Keratinocyte (primary cell): ENCODE data around the gene PAN3. TPM values are rescaled to one million over a fixed set of nuclear protein-coding genes. Genes with fewer than 3 reads are reported as not detected.

Experiments
- DNase-seq: peaks from one replicate; pipeline ENCODE4 v3.0.0-alpha.2; 2011; ENCODE audit warnings: low read depth, missing footprints, low spot score
- FAIRE-seq: peaks from 2 replicates; lab custom pipeline; 2011; peaks lifted over from hg19 to GRCh38; lab: Jason Lieb, UNC
- H2AFZ ChIP-seq: 2 replicates; pipeline ENCODE4 v1.6.0; 2012; ENCODE audit warnings: low read length, control low read depth, inconsistent platforms; ENCODE audit not compliant: control insufficient read depth
- H3K27ac ChIP-seq: 2 replicates; pipeline ENCODE4 v1.5.1; 2011; ENCODE audit warnings: low read length; ENCODE audit not compliant: control insufficient read depth, insufficient read depth
- H3K27me3 ChIP-seq: 3 replicates; pipeline ENCODE4 v1.6.0; 2011; ENCODE audit warnings: low read length; ENCODE audit not compliant: control insufficient read depth, insufficient read depth; ENCODE audit errors: extremely low read depth
- H3K36me3 ChIP-seq, 2 experiments: 2 replicates in 1 of 2; 3 replicates in 1 of 2; pipeline ENCODE4 v1.5.1; 2011; ENCODE audit warnings: low read length in 2 of 2, mild to moderate bottlenecking in 1 of 2; ENCODE audit not compliant: control insufficient read depth in 2 of 2, insufficient read depth in 2 of 2; ENCODE audit errors: extremely low read depth in 1 of 2
- H3K4me1 ChIP-seq: 3 replicates; pipeline ENCODE4 v1.5.1; 2011; ENCODE audit warnings: low read length; ENCODE audit not compliant: control insufficient read depth, insufficient read depth; ENCODE audit errors: extremely low read depth
- H3K4me2 ChIP-seq: 3 replicates; pipeline ENCODE4 v1.6.0; 2011; ENCODE audit warnings: low read depth, low read length; ENCODE audit not compliant: control insufficient read depth, insufficient read depth; ENCODE audit errors: extremely low read depth
- H3K4me3 ChIP-seq, 3 experiments: fragments of 200-600 bp in 1 of 3; sonication (generic) in 1 of 3; 2 replicates in 2 of 3; 3 replicates in 1 of 3; pipeline ENCODE4 v1.5.1; 2011 to 2016; ENCODE audit warnings: low read length in 3 of 3, mild to moderate bottlenecking in 3 of 3, control low read depth in 2 of 3, inconsistent platforms in 1 of 3, low read depth in 1 of 3, mixed read lengths in 1 of 3, mixed run types in 1 of 3, moderate library complexity in 1 of 3; ENCODE audit not compliant: control insufficient read depth in 2 of 3, insufficient read depth in 2 of 3; ENCODE audit errors: extremely low read depth in 1 of 3
- H3K79me2 ChIP-seq: 2 replicates; pipeline ENCODE4 v1.6.0; 2012; ENCODE audit warnings: low read length; ENCODE audit not compliant: control insufficient read depth, insufficient read depth
- H3K9ac ChIP-seq: 3 replicates; pipeline ENCODE4 v1.6.0; 2011; ENCODE audit warnings: low read length; ENCODE audit not compliant: control insufficient read depth, insufficient read depth; ENCODE audit errors: extremely low read depth
- H3K9me1 ChIP-seq: 3 replicates; pipeline ENCODE4 v1.6.0; 2011; ENCODE audit warnings: low read length; ENCODE audit not compliant: control insufficient read depth, insufficient read depth; ENCODE audit errors: extremely low read depth
- H3K9me3 ChIP-seq: 2 replicates; pipeline ENCODE4 v1.5.1; 2012; ENCODE audit warnings: low read depth, low read length; ENCODE audit not compliant: control insufficient read depth
- H4K20me1 ChIP-seq: 3 replicates; pipeline ENCODE4 v1.6.0; 2011; ENCODE audit warnings: low read length; ENCODE audit not compliant: control insufficient read depth, insufficient read depth; ENCODE audit errors: extremely low read depth
- EZH2 ChIP-seq: IDR thresholded peaks from one replicate; pipeline ENCODE4 v1.6.1; 2012; ENCODE audit warnings: inconsistent platforms, mild to moderate bottlenecking, low read length, moderate library complexity
- dilution Hi-C: fragments of 300-500 bp; cut with MboI; formaldehyde crosslinking; loops from one replicate; pipeline ENCODE4 v1.7.0; 2020; ENCODE audit warnings: low sequenced_read_pairs; ENCODE audit not compliant: extremely low pct_ligation_motif_present
- polyA plus RNA-seq, 5 experiments: library from polyadenylated mRNA; depleted of rRNA in 3 of 5; stranded (reverse) in 3 of 5; stranded (forward) in 1 of 5; unstranded in 1 of 5; fragments of >200 nt; gene quantifications; 1 replicate in 1 of 5; 2 replicates in 3 of 5; 3 replicates in 1 of 5; pipeline versions ENCODE4 v1.2.1 to v1.2.3, GENCODE V29; 2011 to 2012; ENCODE audit warnings: missing spikeins in 2 of 5, low read depth in 1 of 5, low replicate concordance in 1 of 5
- TF ChIP-seq, protein P1 (sequence below), 3 experiments: IDR thresholded peaks in 1 of 3; conservative IDR thresholded peaks in 1 of 3; optimal IDR thresholded peaks in 1 of 3; 2 replicates in 2 of 3; 3 replicates in 1 of 3; pipeline versions ENCODE3 to v1.5.1; 2011; ENCODE audit warnings: low read length in 3 of 3, mild to moderate bottlenecking in 3 of 3, moderate library complexity in 2 of 3, control low read depth in 1 of 3, inconsistent platforms in 1 of 3; ENCODE audit not compliant: insufficient read depth in 2 of 3; ENCODE audit errors: extremely low read depth in 1 of 3

PAN3 gene
- polyA plus RNA-seq, 1 donor (not counting 4 experiments of a cell fraction or from before 2014, with no cell fraction given): 16.8 TPM

GRCh38 chr13:28299916-28300315, 161.6 kb downstream of the PAN3 start:
- H3K9me1 ChIP-seq: no peaks in the 10 kb centered on the region
- H4K20me1 ChIP-seq: no peaks in the 10 kb centered on the region
- H3K79me2 ChIP-seq: no peaks in the 10 kb centered on the region
- dilution Hi-C loops: no loop called here
- H3K27me3 ChIP-seq: no peaks in the 10 kb centered on the region
- no peak overlapping the region for H3K9ac ChIP-seq
- DNase-seq: no peak
- no peak overlapping the region for H3K4me2 ChIP-seq
- TF ChIP-seq EZH2: no peak
- TF ChIP-seq, protein P1, sequence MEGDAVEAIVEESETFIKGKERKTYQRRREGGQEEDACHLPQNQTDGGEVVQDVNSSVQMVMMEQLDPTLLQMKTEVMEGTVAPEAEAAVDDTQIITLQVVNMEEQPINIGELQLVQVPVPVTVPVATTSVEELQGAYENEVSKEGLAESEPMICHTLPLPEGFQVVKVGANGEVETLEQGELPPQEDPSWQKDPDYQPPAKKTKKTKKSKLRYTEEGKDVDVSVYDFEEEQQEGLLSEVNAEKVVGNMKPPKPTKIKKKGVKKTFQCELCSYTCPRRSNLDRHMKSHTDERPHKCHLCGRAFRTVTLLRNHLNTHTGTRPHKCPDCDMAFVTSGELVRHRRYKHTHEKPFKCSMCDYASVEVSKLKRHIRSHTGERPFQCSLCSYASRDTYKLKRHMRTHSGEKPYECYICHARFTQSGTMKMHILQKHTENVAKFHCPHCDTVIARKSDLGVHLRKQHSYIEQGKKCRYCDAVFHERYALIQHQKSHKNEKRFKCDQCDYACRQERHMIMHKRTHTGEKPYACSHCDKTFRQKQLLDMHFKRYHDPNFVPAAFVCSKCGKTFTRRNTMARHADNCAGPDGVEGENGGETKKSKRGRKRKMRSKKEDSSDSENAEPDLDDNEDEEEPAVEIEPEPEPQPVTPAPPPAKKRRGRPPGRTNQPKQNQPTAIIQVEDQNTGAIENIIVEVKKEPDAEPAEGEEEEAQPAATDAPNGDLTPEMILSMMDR (optimal IDR thresholded peaks at IDR 0.05 in 1 of 3, IDR thresholded peaks at IDR 0.05 in 1 of 3, conservative IDR thresholded peaks at IDR 0.05 in 1 of 3; ENCODE audit: extremely low read depth in 1 of 3, insufficient read depth in 2 of 3, low read length in 3 of 3): no peak
- H3K4me1 ChIP-seq: no peaks in the 10 kb centered on the region
- no peak overlapping the region for H3K27ac ChIP-seq
- H2AFZ ChIP-seq: no peak overlapping the region
- FAIRE-seq: no peak
- H3K9me3 ChIP-seq: no peaks in the 10 kb centered on the region
- no peaks in the 10 kb centered on the region for H3K36me3 ChIP-seq
- H3K4me3 ChIP-seq: no peak overlapping the region

DNA sequence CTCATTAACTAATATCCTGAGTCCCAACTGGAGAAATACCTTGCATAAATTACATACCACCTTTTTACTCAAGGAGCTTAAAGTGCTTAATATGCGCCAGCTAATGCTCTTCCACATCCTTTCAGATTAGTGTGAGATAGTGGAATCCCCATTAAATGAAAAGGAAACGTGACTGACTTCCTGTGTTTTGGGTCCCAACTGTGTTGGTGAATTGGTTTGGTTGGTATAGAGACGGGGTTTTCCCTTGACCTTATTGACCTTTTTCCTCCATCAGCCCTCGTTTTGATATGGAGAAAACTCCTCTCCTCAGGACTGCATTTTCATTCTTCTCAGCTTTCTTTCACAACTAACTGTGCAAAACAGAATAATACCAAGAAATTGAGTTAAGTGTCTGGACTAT, 163.5 kb downstream of the PAN3 start:
- dilution Hi-C loops: no loop called here

More for the DNA sequence above, 163.5 kb downstream of the PAN3 start:
- no peak overlapping the region for H3K27ac ChIP-seq
- H3K9ac ChIP-seq: no peak overlapping the region
- no peak for TF ChIP-seq EZH2
- TF ChIP-seq, protein P1 (optimal IDR thresholded peaks at IDR 0.05 in 1 of 3, IDR thresholded peaks at IDR 0.05 in 1 of 3, conservative IDR thresholded peaks at IDR 0.05 in 1 of 3; ENCODE audit: extremely low read depth in 1 of 3, insufficient read depth in 2 of 3, low read length in 3 of 3): no peak
- no peak overlapping the region for H3K4me2 ChIP-seq
- H3K79me2 ChIP-seq: no peaks in the 10 kb centered on the region
- no peaks in the 10 kb centered on the region for H3K27me3 ChIP-seq
- FAIRE-seq (no peak), DNase-seq (no peak)
- no peaks in the 10 kb centered on the region for H3K9me1 ChIP-seq
- H3K4me3 ChIP-seq: no peak overlapping the region
- no peaks in the 10 kb centered on the region for H4K20me1 ChIP-seq
- H2AFZ ChIP-seq: no peak overlapping the region
- H3K4me1 ChIP-seq: no peaks in the 10 kb centered on the region
- no peaks in the 10 kb centered on the region for H3K36me3 ChIP-seq
- H3K9me3 ChIP-seq: no peaks in the 10 kb centered on the region
